Astrocyte (in vitro differentiated cells and primary cell): ENCODE measurements around the gene ATG7. TPM values are rescaled to one million over a fixed set of nuclear protein-coding genes. Genes with fewer than 3 reads are reported as not detected.
A peak's percentile ranks its signal among the peaks of the same experiment; 100 is the strongest.

Experiments used
- DNase-seq: peaks from one replicate; pipeline ENCODE4 v3.0.0-alpha.2; 2010; ENCODE audit warnings: low read depth
- FAIRE-seq: peaks from 2 replicates; lab custom pipeline; 2011; peaks lifted over from hg19 to GRCh38; lab: Jason Lieb, UNC
- H2AFZ ChIP-seq: 2 replicates; pipeline ENCODE4 v1.6.0; 2012; ENCODE audit warnings: low read depth, low read length, inconsistent platforms
- H3K27ac ChIP-seq: 2 replicates; pipeline ENCODE4 v1.5.1; 2011; ENCODE audit warnings: low read depth, low read length, inconsistent platforms
- H3K27me3 ChIP-seq: 2 replicates; pipeline ENCODE4 v1.6.0; 2011; ENCODE audit warnings: low read length, inconsistent platforms; ENCODE audit not compliant: insufficient read depth
- H3K36me3 ChIP-seq: 2 replicates; pipeline ENCODE4 v1.5.1; 2011; ENCODE audit warnings: low read length, inconsistent platforms; ENCODE audit not compliant: insufficient read depth
- H3K4me1 ChIP-seq: 2 replicates; pipeline ENCODE4 v1.5.1; 2011; ENCODE audit warnings: low read length, inconsistent platforms; ENCODE audit not compliant: insufficient read depth
- H3K4me2 ChIP-seq: 2 replicates; pipeline ENCODE4 v1.6.0; 2012; ENCODE audit warnings: low read length, inconsistent platforms
- H3K4me3 ChIP-seq: 2 replicates; pipeline ENCODE4 v1.5.1; 2011; ENCODE audit warnings: low read depth, mild to moderate bottlenecking, low read length, inconsistent platforms; ENCODE audit not compliant: insufficient read depth
- H3K79me2 ChIP-seq: 2 replicates; pipeline ENCODE4 v1.6.0; 2012; ENCODE audit warnings: mild to moderate bottlenecking, low read length, inconsistent platforms; ENCODE audit not compliant: insufficient read depth
- H3K9ac ChIP-seq: 2 replicates; pipeline ENCODE4 v1.6.0; 2012; ENCODE audit warnings: mild to moderate bottlenecking, low read length, inconsistent platforms
- H3K9me3 ChIP-seq: 2 replicates; pipeline ENCODE4 v1.5.1; 2012; ENCODE audit warnings: low read depth, mild to moderate bottlenecking, low read length, inconsistent platforms; ENCODE audit not compliant: insufficient read depth
- H4K20me1 ChIP-seq: 2 replicates; pipeline ENCODE4 v1.6.0; 2012; ENCODE audit warnings: low read length, inconsistent platforms; ENCODE audit not compliant: insufficient read depth
- H3K27ac Mint-ChIP-seq: one replicate; pipeline ENCODE4 v1.8.0; 2021; ENCODE audit warnings: mild to moderate bottlenecking, mixed read lengths; ENCODE audit not compliant: unreplicated experiment
- H3K27me3 Mint-ChIP-seq: one replicate; pipeline ENCODE4 v1.8.0; 2021; ENCODE audit warnings: low read depth, mixed read lengths; ENCODE audit not compliant: unreplicated experiment
- H3K36me3 Mint-ChIP-seq: one replicate; pipeline ENCODE4 v1.8.0; 2021; ENCODE audit warnings: low read depth, mixed read lengths; ENCODE audit not compliant: unreplicated experiment
- H3K4me1 Mint-ChIP-seq: one replicate; pipeline ENCODE4 v1.8.0; 2021; ENCODE audit warnings: low read depth, mixed read lengths; ENCODE audit not compliant: unreplicated experiment
- H3K4me3 Mint-ChIP-seq: one replicate; pipeline ENCODE4 v1.8.0; 2021; ENCODE audit warnings: mild to moderate bottlenecking, moderate library complexity, mixed read lengths; ENCODE audit not compliant: unreplicated experiment
- H3K9me3 Mint-ChIP-seq: one replicate; pipeline ENCODE4 v1.8.0; 2021; ENCODE audit warnings: mild to moderate bottlenecking, mixed read lengths; ENCODE audit not compliant: unreplicated experiment
- EZH2 ChIP-seq: IDR thresholded peaks from 2 replicates; pipeline ENCODE4 v1.6.1; 2012; ENCODE audit warnings: mild to moderate bottlenecking, low read length, inconsistent platforms; ENCODE audit not compliant: insufficient read depth
- total RNA-seq: library from RNA; stranded (reverse); gene quantifications from 2 replicates; pipeline ENCODE4 v1.2.1, GENCODE V29; 2021
- TF ChIP-seq, protein P1 (sequence below): IDR thresholded peaks from 2 replicates; pipeline ENCODE4 v1.5.1; 2011; ENCODE audit warnings: low read depth, mild to moderate bottlenecking, inconsistent platforms, low read length, moderate library complexity; ENCODE audit not compliant: insufficient read depth

Gene ATG7
- total RNA-seq, 1 donor from 2014 or later: 29.5 TPM

DNA sequence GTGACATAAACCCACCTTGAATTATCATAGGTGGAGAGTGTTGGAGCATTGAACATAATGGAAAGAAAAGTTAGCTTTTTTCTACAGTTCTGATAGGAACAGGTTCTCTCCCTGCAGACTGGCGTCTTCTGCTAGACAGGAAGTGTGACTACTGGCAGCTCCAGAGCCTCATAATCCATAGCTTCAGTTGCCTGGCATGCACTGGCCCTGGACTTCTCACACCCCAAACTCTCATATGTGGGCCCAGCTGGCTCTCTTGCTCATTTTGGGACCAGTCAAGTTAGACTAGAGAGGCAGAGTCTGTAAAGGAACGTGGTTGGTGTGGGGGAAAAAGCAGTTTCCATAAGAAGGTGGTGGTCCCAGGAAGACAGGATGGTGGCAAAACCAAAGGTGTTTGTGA, 191.4 kb downstream of the ATG7 start:
- no peaks in the 10 kb centered on the region for H3K9me3 Mint-ChIP-seq
- Histone ChIP-seq H3K27ac (no peak overlapping the region), H2AFZ (no peak overlapping the region), H3K9me3 (no peaks in the 10 kb centered on the region), H3K4me3 (no peak overlapping the region), H3K4me2 (no peak overlapping the region), H3K9ac (no peak overlapping the region), H3K79me2 (no peaks in the 10 kb centered on the region), H4K20me1 (no peaks in the 10 kb centered on the region), H3K36me3 (peaks cover 4% of the 10 kb centered on the region), H3K4me1 (peaks cover 24% of the 10 kb centered on the region), H3K27me3 (no peaks in the 10 kb centered on the region)
- H3K36me3 Mint-ChIP-seq: peaks cover 15% of the 10 kb centered on the region
- H3K27me3 Mint-ChIP-seq: no peaks in the 10 kb centered on the region
- H3K4me3 Mint-ChIP-seq: no peak overlapping the region
- DNase-seq (no peak), FAIRE-seq (no peak)
- no peak overlapping the region for H3K27ac Mint-ChIP-seq
- TF ChIP-seq, protein P1, sequence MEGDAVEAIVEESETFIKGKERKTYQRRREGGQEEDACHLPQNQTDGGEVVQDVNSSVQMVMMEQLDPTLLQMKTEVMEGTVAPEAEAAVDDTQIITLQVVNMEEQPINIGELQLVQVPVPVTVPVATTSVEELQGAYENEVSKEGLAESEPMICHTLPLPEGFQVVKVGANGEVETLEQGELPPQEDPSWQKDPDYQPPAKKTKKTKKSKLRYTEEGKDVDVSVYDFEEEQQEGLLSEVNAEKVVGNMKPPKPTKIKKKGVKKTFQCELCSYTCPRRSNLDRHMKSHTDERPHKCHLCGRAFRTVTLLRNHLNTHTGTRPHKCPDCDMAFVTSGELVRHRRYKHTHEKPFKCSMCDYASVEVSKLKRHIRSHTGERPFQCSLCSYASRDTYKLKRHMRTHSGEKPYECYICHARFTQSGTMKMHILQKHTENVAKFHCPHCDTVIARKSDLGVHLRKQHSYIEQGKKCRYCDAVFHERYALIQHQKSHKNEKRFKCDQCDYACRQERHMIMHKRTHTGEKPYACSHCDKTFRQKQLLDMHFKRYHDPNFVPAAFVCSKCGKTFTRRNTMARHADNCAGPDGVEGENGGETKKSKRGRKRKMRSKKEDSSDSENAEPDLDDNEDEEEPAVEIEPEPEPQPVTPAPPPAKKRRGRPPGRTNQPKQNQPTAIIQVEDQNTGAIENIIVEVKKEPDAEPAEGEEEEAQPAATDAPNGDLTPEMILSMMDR: no peak
- no peak for TF ChIP-seq EZH2
- H3K4me1 Mint-ChIP-seq: peaks cover 20% of the 10 kb centered on the region

DNA sequence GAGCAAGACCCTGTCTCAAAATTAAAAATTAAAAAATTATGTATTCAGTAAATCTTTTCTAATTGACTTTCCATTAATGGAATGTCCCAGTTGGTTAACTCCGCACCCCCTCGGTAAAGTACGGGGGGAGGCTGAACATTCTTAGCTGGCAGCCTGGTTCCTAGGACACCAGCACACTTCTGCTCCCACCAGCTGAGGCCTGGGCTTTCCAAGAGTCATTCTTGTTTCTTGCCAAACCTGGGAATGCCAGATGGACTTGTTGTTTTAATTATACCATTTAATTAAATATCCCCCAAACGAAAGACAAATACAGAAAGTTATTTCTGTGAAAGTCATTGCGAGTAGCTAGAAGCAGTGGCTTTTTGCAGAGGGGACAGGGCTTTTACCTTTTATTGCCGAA, 192.2 kb downstream of the ATG7 start:
- no peak overlapping the region for H3K4me3 Mint-ChIP-seq
- Histone ChIP-seq H4K20me1 (no peaks in the 10 kb centered on the region), H2AFZ (no peak overlapping the region), H3K4me1 (peaks cover 17% of the 10 kb centered on the region), H3K9me3 (no peaks in the 10 kb centered on the region), H3K27ac (no peak overlapping the region), H3K4me3 (no peak overlapping the region), H3K9ac (no peak overlapping the region), H3K27me3 (no peaks in the 10 kb centered on the region), H3K36me3 (peaks cover 7% of the 10 kb centered on the region), H3K4me2 (no peak overlapping the region), H3K79me2 (no peaks in the 10 kb centered on the region)
- no peaks in the 10 kb centered on the region for H3K27me3 Mint-ChIP-seq
- no peak for FAIRE-seq
- no peaks in the 10 kb centered on the region for H3K9me3 Mint-ChIP-seq
- H3K36me3 Mint-ChIP-seq: peaks cover 19% of the 10 kb centered on the region
- TF ChIP-seq EZH2: no peak
- TF ChIP-seq, protein P1: no peak
- peaks cover 20% of the 10 kb centered on the region for H3K4me1 Mint-ChIP-seq
- no peak for DNase-seq
- no peak overlapping the region for H3K27ac Mint-ChIP-seq

GRCh38 chr3:11465744-11466616, 193.8 kb downstream of the ATG7 start:
- peak; percentile 95 for DNase-seq
- FAIRE-seq: peak; percentile 55
- H3K4me2 ChIP-seq: peak overlapping the region; percentile 19
- H3K9ac ChIP-seq: peak overlapping the region; percentile 48
- no peaks in the 10 kb centered on the region for H3K27me3 ChIP-seq
- Mint-ChIP-seq H3K4me1 (peaks cover 20% of the 10 kb centered on the region), H3K27ac (no peak overlapping the region), H3K9me3 (no peaks in the 10 kb centered on the region), H3K36me3 (peaks cover 13% of the 10 kb centered on the region), H3K27me3 (no peaks in the 10 kb centered on the region), H3K4me3 (no peak overlapping the region)
- peaks cover 11% of the 10 kb centered on the region for H3K4me1 ChIP-seq
- peak overlapping the region; percentile 69 for H3K27ac ChIP-seq
- no peaks in the 10 kb centered on the region for H3K9me3 ChIP-seq
- no peak overlapping the region for H3K4me3 ChIP-seq
- H2AFZ ChIP-seq: no peak overlapping the region
- H3K36me3 ChIP-seq: peaks cover 7% of the 10 kb centered on the region
- H3K79me2 ChIP-seq: no peaks in the 10 kb centered on the region
- no peaks in the 10 kb centered on the region for H4K20me1 ChIP-seq
- no peak for TF ChIP-seq EZH2
- TF ChIP-seq, protein P1: no peak
